GM18517 (cell line): ENCODE data around the gene KRTAP5-5.

Experiments
- ATAC-seq: cut with Tn5 transposase; IDR thresholded peaks from one replicate; pipeline ENCODE4 v1.9.1; 2021; ENCODE audit warnings: mild to moderate bottlenecking, moderate library complexity; ENCODE audit not compliant: unreplicated experiment

Gene KRTAP5-5

DNA sequence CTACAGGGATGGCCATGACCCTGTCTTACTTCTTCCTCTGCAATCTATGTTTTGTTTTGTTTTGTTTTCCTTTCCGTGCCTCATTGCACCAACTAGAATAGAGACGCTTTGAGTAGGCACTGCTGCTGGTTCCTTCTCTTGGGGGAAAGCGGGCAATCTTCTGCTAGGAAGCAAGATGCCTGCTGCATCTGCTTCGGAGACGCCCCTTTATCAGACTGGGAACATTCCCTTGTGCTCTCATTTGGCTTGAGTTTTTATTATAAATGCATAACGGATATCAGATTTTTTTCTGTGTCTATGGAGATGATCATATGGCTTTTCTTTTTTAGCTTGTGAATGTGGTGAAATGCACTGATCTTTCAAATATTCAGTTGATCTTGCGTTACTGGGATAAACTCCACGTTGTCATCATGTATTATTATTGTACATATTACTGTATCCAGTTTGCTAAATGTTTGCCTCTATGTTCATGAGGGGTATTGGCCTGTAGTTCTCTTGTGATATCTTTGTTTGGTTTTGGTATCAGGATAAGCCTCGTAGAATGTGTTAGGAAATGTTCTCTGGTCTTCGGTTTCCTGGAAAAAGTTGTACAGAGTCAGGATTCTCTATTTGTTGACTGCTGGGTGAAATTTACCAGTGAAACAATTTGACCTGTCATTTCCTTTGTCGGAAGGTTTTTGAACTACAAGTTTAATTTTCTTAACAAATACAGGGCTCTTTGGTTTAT, 44.0 kb downstream of the KRTAP5-5 start:
- no peak for ATAC-seq

DNA sequence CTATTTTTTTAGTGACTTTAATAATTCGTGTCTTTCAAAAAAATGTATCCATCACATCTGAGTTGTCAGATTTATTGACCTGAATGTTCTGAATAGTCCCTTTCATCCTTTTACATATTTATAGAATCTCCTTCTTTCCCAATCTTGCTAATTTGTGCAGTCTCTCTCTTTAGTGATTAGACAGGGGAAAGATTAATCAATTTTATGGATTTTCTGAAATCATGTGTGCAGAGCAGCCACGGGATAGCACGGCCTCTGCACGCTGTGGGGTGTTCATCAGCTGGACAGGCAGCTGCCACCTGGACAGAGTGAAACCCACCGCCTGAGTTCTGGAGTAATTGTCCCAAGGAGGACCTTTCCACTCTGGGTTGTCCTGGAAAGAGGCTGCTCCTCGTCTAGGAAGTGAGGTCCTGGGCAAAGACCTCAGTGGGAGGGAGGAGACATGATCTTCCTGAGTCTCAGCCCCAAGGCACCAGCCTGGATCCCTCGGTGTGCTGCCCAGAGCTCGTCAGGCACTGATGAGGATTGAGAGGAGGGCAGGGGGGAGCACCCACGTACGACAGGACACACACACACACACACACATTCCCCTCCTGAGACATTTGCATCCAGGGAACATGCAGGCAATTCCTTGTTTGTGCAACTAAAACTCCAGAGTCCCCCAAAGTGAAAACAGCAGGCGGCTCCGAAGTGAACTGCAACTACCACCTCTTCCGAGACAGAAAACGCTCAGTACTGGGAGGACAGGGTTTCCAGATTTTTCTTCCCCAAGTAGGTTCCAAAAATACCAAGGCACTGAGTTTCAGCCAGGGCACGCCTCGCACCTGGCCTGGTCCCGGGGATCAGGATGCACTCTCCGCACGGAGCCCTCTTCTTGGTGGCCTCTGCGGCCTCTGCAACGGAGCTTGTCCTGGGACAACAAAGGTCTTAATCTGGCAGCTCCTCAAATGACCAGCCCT, 44.9 kb downstream of the KRTAP5-5 start:
- no peak for ATAC-seq

DNA sequence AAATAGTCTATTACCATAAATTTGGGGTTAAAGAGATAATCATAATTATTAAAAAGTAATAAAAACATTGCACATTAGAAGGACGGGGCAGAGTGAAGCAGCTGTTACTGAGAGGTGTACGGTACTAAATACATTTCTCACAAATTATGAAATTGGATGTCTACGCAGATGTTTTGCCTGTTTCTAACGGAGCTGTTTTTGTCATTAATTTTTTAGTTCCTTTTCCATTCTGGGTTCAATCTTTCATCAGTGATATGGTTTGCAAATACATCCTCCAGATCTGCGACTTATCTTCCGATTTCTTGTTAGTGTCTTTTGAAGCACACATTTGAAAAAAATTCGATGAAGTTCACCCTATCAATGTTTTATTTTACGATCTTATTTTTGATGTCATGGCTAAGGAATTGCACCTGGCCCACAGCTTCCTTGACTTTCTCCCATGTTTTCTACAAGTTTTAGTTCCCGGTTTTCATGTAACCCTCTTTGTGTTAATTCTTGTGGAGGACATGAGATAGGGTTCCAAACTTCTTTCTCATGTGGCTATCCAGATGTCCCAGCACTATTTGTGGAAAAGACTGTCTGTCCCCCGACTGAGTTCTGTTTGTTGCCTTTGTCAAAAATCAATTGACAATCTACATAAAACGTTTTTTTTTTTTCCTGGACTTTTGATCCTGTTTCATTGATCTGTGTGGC, 46.1 kb downstream of the KRTAP5-5 start:
- no peak for ATAC-seq

DNA sequence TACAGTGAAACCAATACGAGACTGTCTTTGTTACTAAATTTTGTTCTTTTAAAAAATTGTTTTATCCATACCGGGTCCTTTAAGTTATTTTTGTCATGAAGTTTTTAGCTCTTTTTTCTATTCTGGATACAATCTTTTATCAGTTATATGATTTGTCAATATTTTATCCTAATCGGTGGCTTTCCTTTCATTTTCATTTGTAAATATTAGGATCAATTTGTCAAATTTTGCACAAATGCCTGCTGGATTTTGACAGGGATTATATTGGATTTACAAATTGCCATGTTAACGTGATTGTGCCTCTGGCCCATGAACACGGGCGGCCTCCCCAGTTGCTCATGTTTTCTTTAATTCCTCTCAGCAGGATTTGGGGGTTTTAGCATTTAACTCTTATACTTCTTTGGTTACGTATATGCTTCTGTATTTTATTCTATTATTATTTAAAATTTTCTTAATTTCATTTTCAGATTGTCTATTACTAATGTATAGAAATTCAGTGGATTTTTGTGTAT, 46.7 kb downstream of the KRTAP5-5 start:
- ATAC-seq: no peak

DNA sequence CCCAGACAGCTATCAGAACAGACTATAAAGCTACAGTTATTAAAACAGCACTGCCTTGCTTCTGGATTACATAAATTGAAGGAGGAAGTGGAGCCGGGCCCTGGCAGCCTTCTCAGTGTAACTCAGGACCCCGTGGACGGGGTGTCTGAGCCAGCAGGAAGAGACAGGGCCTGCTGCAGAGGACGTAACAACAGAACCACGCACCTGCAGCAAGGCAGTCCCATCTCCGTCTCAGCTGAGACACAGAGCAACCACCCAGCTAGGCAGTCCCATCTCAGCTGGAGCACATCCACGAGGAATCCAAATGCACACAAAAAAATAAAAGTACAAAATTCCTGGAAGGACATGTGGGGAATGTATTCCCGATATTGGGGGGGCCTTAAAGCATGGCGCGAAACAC, 50.3 kb downstream of the KRTAP5-5 start:
- ATAC-seq: no peak
